PC-9 (cell line): Measurements from ENCODE around the gene FCHSD1. TPM values are rescaled to one million over a fixed set of nuclear protein-coding genes. Genes with fewer than 3 reads are reported as not detected.

Experiments
- Bru-seq: library from RNA; stranded (reverse); fragments of 400-500 nt; gene quantifications from one replicate; lab custom pipeline; 2021; lab: Mats Ljungman, UMichigan
- BruChase-seq, 2 experiments: library from RNA; stranded (reverse); fragments of 400-500 nt; gene quantifications; one replicate each; lab custom pipeline; 2021; lab: Mats Ljungman, UMichigan
- BruUV-seq: library from RNA; stranded (reverse); fragments of 400-500 nt; replicated peaks from 2 replicates; lab custom pipeline; 2021; lab: Mats Ljungman, UMichigan
- CTCF ChIA-PET: fragments of 300-600 bp; sonication (Branson Sonifier 250); formaldehyde crosslinking; loops from one replicate; lab custom pipeline; 2022; ENCODE audit warnings: antibody characterized with exemption; lab: Charles Lee
- POLR2A ChIA-PET: fragments of 300-600 bp; sonication (Branson Sonifier 250); formaldehyde crosslinking; loops from one replicate; lab custom pipeline; 2022; ENCODE audit warnings: antibody characterized with exemption; ENCODE audit not compliant: unreplicated experiment; lab: Charles Lee
- DNase-seq, 2 experiments: peaks; one replicate each; pipeline versions ENCODE4 v3.0.0 to v3.0.0-alpha.2; 2015 to 2022; ENCODE audit warnings: mixed read lengths in 1 of 2
- H2AFZ ChIP-seq: fragments of 200-600 bp; sonication (generic); 2 replicates; pipeline ENCODE4 v1.8.1; 2017; ENCODE audit warnings: antibody characterized with exemption
- H3F3A ChIP-seq: fragments of 200-600 bp; sonication (generic); 2 replicates; pipeline ENCODE4 v1.8.1; 2017; ENCODE audit warnings: antibody characterized with exemption, mild to moderate bottlenecking, low read depth; ENCODE audit not compliant: insufficient read depth
- H3K27ac ChIP-seq: fragments of 200-600 bp; sonication (generic); 2 replicates; pipeline ENCODE4 v1.6.1; 2016; ENCODE audit warnings: mixed run types
- H3K27me3 ChIP-seq: fragments of 200-600 bp; sonication (generic); 2 replicates; pipeline ENCODE4 v1.6.1; 2016; ENCODE audit warnings: low read depth, mixed run types; ENCODE audit not compliant: insufficient read depth
- H3K36me3 ChIP-seq: fragments of 200-600 bp; sonication (generic); 2 replicates; pipeline ENCODE4 v1.6.1; 2016; ENCODE audit warnings: low read depth, mixed run types
- H3K4me1 ChIP-seq: fragments of 200-600 bp; sonication (generic); replicated peaks from 2 replicates; pipeline ENCODE4 v1.6.1; 2016; ENCODE audit warnings: mixed run types; ENCODE audit not compliant: insufficient read depth
- H3K4me2 ChIP-seq: fragments of 200-600 bp; sonication (generic); 2 replicates; pipeline ENCODE4 v1.6.1; 2017; ENCODE audit warnings: mixed run types
- H3K4me3 ChIP-seq: fragments of 200-600 bp; sonication (generic); 2 replicates; pipeline ENCODE4 v1.6.1; 2016; ENCODE audit warnings: mixed run types
- H3K79me2 ChIP-seq: fragments of 200-600 bp; sonication (generic); 2 replicates; pipeline ENCODE4 v1.6.1; 2017; ENCODE audit warnings: low read depth, mixed run types
- H3K9me2 ChIP-seq: fragments of 200-600 bp; sonication (generic); 2 replicates; pipeline ENCODE4 v1.8.1; 2017; ENCODE audit warnings: mild to moderate bottlenecking; ENCODE audit not compliant: insufficient read depth
- H3K9me3 ChIP-seq: fragments of 200-600 bp; sonication (generic); 2 replicates; pipeline ENCODE4 v1.8.1; 2016; ENCODE audit warnings: low read depth; ENCODE audit not compliant: insufficient read depth
- H4K20me1 ChIP-seq: fragments of 200-600 bp; sonication (generic); 2 replicates; pipeline ENCODE4 v1.8.1; 2017; ENCODE audit not compliant: insufficient read depth
- CTCF ChIP-seq: fragments of 200-600 bp; sonication (generic); conservative IDR thresholded peaks from 2 replicates; pipeline ENCODE4 v1.6.1; 2017; ENCODE audit warnings: mixed run types, antibody characterized with exemption, mild to moderate bottlenecking, moderate library complexity
- EZH2 ChIP-seq: fragments of 200-600 bp; sonication (generic); IDR thresholded peaks from 2 replicates; pipeline ENCODE4 v1.8.0; 2017; ENCODE audit warnings: antibody characterized with exemption, low read depth
- intact Hi-C: fragments of 100-400 bp; cut with micrococcal nuclease; formaldehyde crosslinking; loops from one replicate; pipeline ENCODE4 v1.10.0; 2022; ENCODE audit not compliant: unreplicated experiment
- long read RNA-seq: library from polyadenylated mRNA; stranded (forward); transcript quantifications from one replicate; pipeline ENCODE4 v2.0.0, GENCODE V29; 2022
- total RNA-seq: library from RNA; stranded (reverse); gene quantifications from 2 replicates; pipeline ENCODE4 v1.2.3, GENCODE V29; 2021

Gene FCHSD1
- total RNA-seq, result 36.4 and 36.6 TPM in 2 replicates
- percentile 58 among the genes with signal in this experiment for Bru-seq, nascent RNA
- percentile 71 among the genes with signal in this experiment for BruChase-seq, experiment 1, labeled RNA remaining after a 2-hour chase
- BruChase-seq, experiment 2, labeled RNA remaining after a 6-hour chase, result percentile 72 among the genes with signal in this experiment
- long read RNA-seq, partial matches to known transcripts, result 6 of 22 reads
- long read RNA-seq, other reads (novel, unspliced or antisense), result 16 of 22 reads

- no peaks in the 10 kb centered on the region for H3K79me2 ChIP-seq
- peak within 1 kb of the TSS; percentile 95 for H2AFZ ChIP-seq
- intact Hi-C loops, result loop anchor here (1.0 kb wide), 1 partner anchor 13 kb away; no protein-coding TSS in a partner anchor
- CTCF ChIA-PET, result interaction anchor here (0.7 kb wide), 1 partner anchor 32 kb away, joined by 3 read pairs; no protein-coding TSS in a partner anchor
- POLR2A ChIA-PET, result interaction anchor here (0.7 kb wide), 2 partner anchors 15 kb away, joined by 6 to 17 read pairs; partner anchors contain the start of genes HDAC3 and RELL2
- peaks cover 15% of the 10 kb centered on the region for H3K4me1 ChIP-seq
- no peaks in the 10 kb centered on the region for H4K20me1 ChIP-seq
- DNase-seq, result peak; percentile 61 to 86
- peaks cover 18% of the 10 kb centered on the region for H3F3A ChIP-seq
- H3K36me3 ChIP-seq, result no peaks in the 10 kb centered on the region; the same call in 1 of the 2 replicates
- no TSS peak for BruUV-seq
- peak within 1 kb of the TSS; percentile 77 for H3K4me2 ChIP-seq
- TF ChIP-seq EZH2 (no peak), CTCF (no peak)
- no peak within 1 kb of the TSS for H3K27ac ChIP-seq
- no peaks in the 10 kb centered on the region for H3K9me3 ChIP-seq
- no peaks in the 10 kb centered on the region for H3K9me2 ChIP-seq
- H3K4me3 ChIP-seq, result peak within 1 kb of the TSS; percentile 69
- no peaks in the 10 kb centered on the region for H3K27me3 ChIP-seq
These were observed at the start of gene FCHSD1 for GRCh38 chr5:141650851-141651727. Gene FCHSD1 (minus strand): TSS chr5:141651418. CDS start chr5:141651368, 50 bp downstream.

- no peak for DNase-seq
- no peak overlapping the region for H2AFZ ChIP-seq
- TF ChIP-seq EZH2 (no peak), CTCF (no peak)
- no peaks in the 10 kb centered on the region for H3K36me3 ChIP-seq
- H4K20me1 ChIP-seq, result no peaks in the 10 kb centered on the region
- H3K4me1 ChIP-seq, result peaks cover 71% of the 10 kb centered on the region
- H3K27ac ChIP-seq, result no peak overlapping the region
- no peaks in the 10 kb centered on the region for H3K27me3 ChIP-seq
- intact Hi-C loops, result no loop called here
- no peaks in the 10 kb centered on the region for H3K79me2 ChIP-seq
- ChIA-PET CTCF (interaction anchor here (0.6 kb wide), 1 partner anchor 294 kb away, joined by 5 read pairs; no protein-coding TSS in a partner anchor), POLR2A (interaction anchor here (0.6 kb wide), 1 partner anchor 474 kb away, joined by 4 read pairs; the partner anchor contains the start of gene PCDHB14)
- H3K4me3 ChIP-seq, result no peak overlapping the region
- BruUV-seq, result no TSS peak
- no peaks in the 10 kb centered on the region for H3K9me3 ChIP-seq
- peaks cover 46% of the 10 kb centered on the region for H3F3A ChIP-seq
- H3K4me2 ChIP-seq, result 0 out of 2 replicates have a peak overlapping the region, but pooled peaks have one; percentile 61
- H3K9me2 ChIP-seq, result no peaks in the 10 kb centered on the region
These were observed 46.4 kb upstream of the FCHSD1 start for GRCh38 chr5:141697586-141697985.

GRCh38 chr5:141696431-141696830, 45.2 kb upstream of the FCHSD1 start:
- Histone ChIP-seq H3F3A (peaks cover 42% of the 10 kb centered on the region), H2AFZ (no peak overlapping the region), H3K79me2 (no peaks in the 10 kb centered on the region), H3K9me3 (no peaks in the 10 kb centered on the region), H3K27me3 (no peaks in the 10 kb centered on the region), H3K9me2 (no peaks in the 10 kb centered on the region), H3K4me3 (no peak overlapping the region), H3K27ac (peak overlapping the region; percentile 74), H3K4me1 (peaks cover 69% of the 10 kb centered on the region), H4K20me1 (no peaks in the 10 kb centered on the region), H3K4me2 (peak overlapping the region; percentile 61), H3K36me3 (no peaks in the 10 kb centered on the region)
- intact Hi-C loops, result no loop called here
- ChIA-PET POLR2A (interaction anchor here (0.7 kb wide), 1 partner anchor 183 kb away, joined by 7 read pairs; no protein-coding TSS in a partner anchor), CTCF (interaction anchor here (1.6 kb wide), 1 partner anchor 264 kb away, joined by 7 read pairs; no protein-coding TSS in a partner anchor)
- TF ChIP-seq CTCF (no peak), EZH2 (no peak)
- peak in 1 of 2 experiments; percentile 91 for DNase-seq
- BruUV-seq, result no TSS peak
